CD4-positive, alpha-beta T cell treated with Interleukin-6 at 100 ng/mL for 8 hours (primary cell): Measurements from ENCODE around the gene GCN1.

Experiments used
- DNase-seq: peaks from one replicate; pipeline ENCODE4 v3.0.0-alpha.2; 2020; ENCODE audit warnings: mixed read lengths, low spot score

GCN1 gene

DNA sequence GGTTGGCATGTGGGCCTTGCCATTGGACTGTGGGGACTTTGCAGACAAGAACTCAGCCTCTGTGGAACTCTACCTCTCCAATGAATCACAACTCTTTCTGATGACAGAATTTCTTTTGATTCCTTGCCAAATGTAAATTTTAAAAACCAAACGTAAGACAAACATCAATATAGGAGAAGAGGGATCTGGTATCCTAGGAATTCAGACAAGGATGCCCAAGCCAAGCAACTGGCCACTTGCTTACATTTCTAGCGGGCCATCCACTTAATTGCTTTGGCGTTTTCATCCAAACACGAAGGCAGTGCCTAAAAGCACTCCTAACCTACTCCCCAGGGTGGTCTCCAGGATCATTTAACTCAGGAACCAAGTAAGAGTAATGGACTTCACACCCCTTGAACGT is 54.6 kb downstream of the GCN1 start:
- DNase-seq = no peak

GRCh38 chr12:120138366-120138765 is 56.1 kb downstream of the GCN1 start:
- DNase-seq = no peak

- DNase-seq = no peak
Measured at GRCh38 chr12:120137833-120138232, 56.7 kb downstream of the GCN1 start.

- DNase-seq = no peak
Measured at GRCh38 chr12:120136093-120136770, 58.3 kb downstream of the GCN1 start.

- no peak for DNase-seq
Measured at GRCh38 chr12:120134307-120134980, 60.1 kb downstream of the GCN1 start.

- DNase-seq = no peak
Measured at GRCh38 chr12:120132863-120133385, 61.6 kb downstream of the GCN1 start.

GRCh38 chr12:120132054-120132836 is 62.3 kb downstream of the GCN1 start:
- DNase-seq = no peak

DNA sequence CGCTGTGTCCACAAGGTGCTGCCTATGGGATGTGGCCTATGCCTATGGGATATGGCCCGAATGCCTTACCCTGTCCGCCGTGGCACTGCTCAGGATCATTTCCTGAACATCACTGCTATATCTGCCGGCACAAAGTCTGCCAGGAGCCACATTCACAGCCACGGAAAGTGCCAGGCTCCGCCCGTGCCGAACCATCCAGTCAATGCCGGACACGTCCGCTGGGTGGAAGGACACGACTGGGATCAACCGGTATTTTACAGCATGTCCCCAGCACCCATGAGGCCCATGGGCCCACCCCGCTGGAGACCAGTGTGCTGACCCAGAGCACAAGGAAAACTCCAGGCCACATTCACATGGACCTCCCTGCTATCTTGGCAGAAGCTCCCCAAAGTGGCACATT is 63.4 kb downstream of the GCN1 start:
- DNase-seq = no peak

DNA sequence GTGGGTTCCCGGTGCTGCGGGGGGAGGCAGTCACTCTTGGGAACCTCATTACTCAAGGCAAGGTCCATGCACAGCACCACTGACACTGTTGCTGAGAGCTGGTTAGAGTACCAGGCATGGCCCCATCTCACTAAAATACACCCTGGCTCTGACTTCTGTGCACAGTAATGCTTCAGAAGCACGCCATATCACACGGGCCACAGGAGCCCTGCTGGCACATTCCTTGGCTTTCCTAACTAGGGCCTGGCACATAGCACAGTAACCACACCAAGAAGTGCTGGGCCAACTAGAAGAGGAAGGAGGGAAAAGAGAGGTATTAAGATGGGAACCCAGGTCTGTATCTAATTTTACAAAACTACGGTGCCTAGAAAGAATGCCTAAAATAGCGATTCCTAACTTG is 64.5 kb downstream of the GCN1 start:
- no peak for DNase-seq

GRCh38 chr12:120126635-120127005 is 67.9 kb downstream of the GCN1 start:
- no peak for DNase-seq

GRCh38 chr12:120125792-120126634 is 68.5 kb downstream of the GCN1 start:
- no peak for DNase-seq

DNA sequence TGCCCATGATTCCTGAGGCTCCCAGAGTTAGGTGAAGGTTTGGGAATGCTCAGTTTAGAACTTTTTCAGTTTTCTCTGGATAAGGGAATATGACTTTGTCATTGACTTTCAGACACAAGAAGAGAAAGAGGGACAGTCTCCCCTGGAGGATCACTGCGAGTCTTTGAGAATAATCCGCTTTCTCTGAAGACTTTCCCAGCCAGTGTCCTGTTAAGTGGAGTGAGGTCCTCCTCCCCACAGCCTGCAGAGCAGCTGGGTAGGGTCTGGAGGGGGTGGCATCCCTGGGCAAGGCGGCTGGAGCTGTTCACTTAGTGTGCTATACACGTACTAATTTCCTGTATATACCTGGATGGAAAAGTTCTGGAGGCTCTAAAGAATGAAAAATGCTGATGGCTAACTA is 69.5 kb downstream of the GCN1 start:
- no peak for DNase-seq

DNA sequence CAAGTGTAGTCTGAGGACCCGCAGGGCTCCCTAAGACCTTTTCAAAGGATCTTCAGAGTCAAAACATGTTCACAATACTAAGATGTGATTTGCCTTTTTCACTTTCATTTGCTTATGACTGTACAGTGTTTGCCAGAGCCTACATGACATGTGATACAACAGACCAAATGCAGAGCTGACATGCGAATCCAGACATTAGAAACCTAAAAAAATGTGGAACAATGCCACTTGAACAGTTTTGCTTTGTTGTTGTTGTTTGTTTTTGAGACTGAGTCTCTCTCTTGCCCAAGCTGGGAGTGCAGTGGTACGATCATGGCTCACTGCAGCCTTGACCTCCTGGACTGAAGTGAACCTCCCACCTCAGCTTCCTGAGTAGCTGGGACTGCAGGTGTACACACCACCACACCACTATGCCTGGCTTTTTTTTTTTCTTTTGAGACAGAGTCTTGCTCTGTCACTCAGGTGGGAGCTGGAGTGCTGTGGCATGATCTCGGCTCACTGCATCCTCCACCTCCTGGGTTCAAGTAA is 72.7 kb downstream of the GCN1 start:
- no peak for DNase-seq

DNA sequence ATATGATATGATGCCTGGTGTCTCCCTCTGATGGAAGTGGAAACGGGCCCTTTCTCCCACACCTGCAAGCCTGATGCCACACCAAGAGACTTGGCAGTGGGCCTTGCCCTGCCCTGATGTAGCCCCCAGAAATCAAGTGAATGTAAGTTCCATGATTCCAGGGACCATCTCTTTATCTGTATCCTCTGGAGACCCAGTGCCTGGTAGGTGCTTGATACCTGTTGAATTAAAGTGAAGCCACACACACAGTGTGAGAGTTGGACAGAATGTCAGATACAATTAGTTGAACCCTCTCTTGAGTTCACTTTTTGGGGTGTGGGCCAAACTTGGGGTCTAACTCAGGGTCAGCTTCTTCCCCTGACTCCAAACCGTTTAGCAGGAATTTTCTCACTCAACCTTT is 73.2 kb downstream of the GCN1 start:
- DNase-seq = no peak

- no peak for DNase-seq
Measured at GRCh38 chr12:120119271-120119973, 75.1 kb downstream of the GCN1 start.

GRCh38 chr12:120118321-120119061 is 76.0 kb downstream of the GCN1 start:
- no peak for DNase-seq

- no peak for DNase-seq
Measured at GRCh38 chr12:120117961-120118320, 76.6 kb downstream of the GCN1 start.

- DNase-seq = peak; percentile 96
Measured at GRCh38 chr12:120116792-120117651, 77.5 kb downstream of the GCN1 start.

GRCh38 chr12:120116441-120116791 is 78.1 kb downstream of the GCN1 start, which contains the start of gene RAB35:
Gene RAB35 (minus strand): TSS chr12:120116753. CDS start chr12:120116650, 103 bp downstream.
- DNase-seq = no peak
